Activated CD8-positive, alpha-beta memory T cell treated with anti-CD3 and anti-CD28 coated beads, Interleukin-2, amount 10 ng/mL, durations not matched to agents 7 days and 5 days (primary cell): Measurements from ENCODE around the gene FRMD4A. TPM values are rescaled to one million over a fixed set of nuclear protein-coding genes. Genes with fewer than 3 reads are reported as not detected.

Experiments used
- ATAC-seq: fragments of 150-1000 bp; cut with Tn5 transposase; one replicate; pipeline ENCODE4 v1.10.0; 2021; ENCODE audit warnings: moderate library complexity
- CTCF ChIA-PET: fragments of 350-600 bp; sonication (Branson Sonifier 250); formaldehyde crosslinking; loops from one replicate; lab custom pipeline; 2021; ENCODE audit warnings: antibody characterized with exemption; lab: Charles Lee
- DNase-seq: peaks from one replicate; pipeline ENCODE4 v3.0.0-alpha.2; 2020
- H3K27ac Mint-ChIP-seq: one replicate; pipeline ENCODE4 v1.8.0; 2021; ENCODE audit warnings: mild to moderate bottlenecking, mixed read lengths
- H3K27me3 Mint-ChIP-seq: one replicate; pipeline ENCODE4 v1.8.0; 2021; ENCODE audit warnings: mixed read lengths
- H3K36me3 Mint-ChIP-seq: one replicate; pipeline ENCODE4 v1.8.0; 2021; ENCODE audit warnings: mild to moderate bottlenecking, mixed read lengths
- H3K4me1 Mint-ChIP-seq: one replicate; pipeline ENCODE4 v1.8.0; 2021; ENCODE audit warnings: mixed read lengths
- H3K4me3 Mint-ChIP-seq: one replicate; pipeline ENCODE4 v1.8.0; 2021; ENCODE audit warnings: mild to moderate bottlenecking, moderate library complexity, mixed read lengths
- H3K9me3 Mint-ChIP-seq: one replicate; pipeline ENCODE4 v1.8.0; 2022; ENCODE audit warnings: low read depth, mixed read lengths
- total RNA-seq, 2 experiments: library from RNA; stranded (reverse); gene quantifications; one replicate each; pipeline ENCODE4 v1.2.3, GENCODE V29; 2021

The FRMD4A gene
- total RNA-seq, 2 experiments from 2014 or later: 0.09 to 1.2 TPM

- Mint-ChIP-seq H3K4me3 (no peak overlapping the region), H3K9me3 (no peaks in the 10 kb centered on the region), H3K4me1 (peaks cover 6% of the 10 kb centered on the region), H3K27ac (no peak overlapping the region), H3K27me3 (peaks cover 4% of the 10 kb centered on the region), H3K36me3 (no peaks in the 10 kb centered on the region)
- CTCF ChIA-PET: no interaction called here
- ATAC-seq (no peak), DNase-seq (no peak)
These were observed 508.2 kb downstream of the FRMD4A start for GRCh38 chr10:13822490-13822889.

GRCh38 chr10:13820964-13821337 is 509.8 kb downstream of the FRMD4A start:
- CTCF ChIA-PET: no interaction called here
- H3K27me3 Mint-ChIP-seq: peaks cover 3% of the 10 kb centered on the region
- no peak overlapping the region for H3K4me3 Mint-ChIP-seq
- no peaks in the 10 kb centered on the region for H3K9me3 Mint-ChIP-seq
- DNase-seq (no peak), ATAC-seq (no peak)
- H3K27ac Mint-ChIP-seq: no peak overlapping the region
- no peaks in the 10 kb centered on the region for H3K36me3 Mint-ChIP-seq
- peaks cover 6% of the 10 kb centered on the region for H3K4me1 Mint-ChIP-seq

- DNase-seq (peak; percentile 42), ATAC-seq (peak; percentile 63)
- peaks cover 2% of the 10 kb centered on the region for H3K27me3 Mint-ChIP-seq
- no peaks in the 10 kb centered on the region for H3K36me3 Mint-ChIP-seq
- peaks cover 6% of the 10 kb centered on the region for H3K4me1 Mint-ChIP-seq
- CTCF ChIA-PET: no interaction called here
- H3K27ac Mint-ChIP-seq: no peak overlapping the region
- no peak overlapping the region for H3K4me3 Mint-ChIP-seq
- H3K9me3 Mint-ChIP-seq: no peaks in the 10 kb centered on the region
These were observed 510.4 kb downstream of the FRMD4A start for GRCh38 chr10:13820119-13820963.

- no peak for ATAC-seq
- H3K4me3 Mint-ChIP-seq: no peak overlapping the region
- H3K4me1 Mint-ChIP-seq: peaks cover 6% of the 10 kb centered on the region
- H3K9me3 Mint-ChIP-seq: no peaks in the 10 kb centered on the region
- no peak for DNase-seq
- H3K27me3 Mint-ChIP-seq: peaks cover 2% of the 10 kb centered on the region
- CTCF ChIA-PET: no interaction called here
- no peak overlapping the region for H3K27ac Mint-ChIP-seq
- no peaks in the 10 kb centered on the region for H3K36me3 Mint-ChIP-seq
These were observed 514.4 kb downstream of the FRMD4A start for GRCh38 chr10:13816195-13816925.

DNA sequence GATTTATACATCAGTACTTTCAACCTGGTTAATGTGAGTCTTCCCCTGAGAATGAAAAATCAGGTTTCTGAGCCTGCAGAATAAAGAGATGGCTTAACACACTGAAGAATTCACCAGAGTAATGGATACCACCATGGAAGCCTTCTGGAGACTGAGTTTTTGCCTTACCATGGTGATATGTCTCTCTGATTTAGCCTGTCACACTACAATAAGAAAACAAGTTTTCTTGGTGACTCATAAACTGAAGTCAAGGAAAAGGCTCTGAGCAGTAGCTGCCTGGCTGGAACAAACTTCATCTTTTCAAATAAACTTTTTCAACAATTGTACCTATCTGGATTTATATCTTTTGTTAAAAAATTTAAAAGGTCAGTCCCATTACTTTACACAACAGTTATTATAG is 515.0 kb downstream of the FRMD4A start:
- CTCF ChIA-PET: no interaction called here
- H3K4me1 Mint-ChIP-seq: peaks cover 6% of the 10 kb centered on the region
- no peaks in the 10 kb centered on the region for H3K9me3 Mint-ChIP-seq
- H3K27ac Mint-ChIP-seq: no peak overlapping the region
- no peaks in the 10 kb centered on the region for H3K36me3 Mint-ChIP-seq
- H3K4me3 Mint-ChIP-seq: no peak overlapping the region
- H3K27me3 Mint-ChIP-seq: peaks cover 2% of the 10 kb centered on the region
- DNase-seq (no peak), ATAC-seq (no peak)

GRCh38 chr10:13813550-13813949 is 517.2 kb downstream of the FRMD4A start:
- no peak for ATAC-seq

DNA sequence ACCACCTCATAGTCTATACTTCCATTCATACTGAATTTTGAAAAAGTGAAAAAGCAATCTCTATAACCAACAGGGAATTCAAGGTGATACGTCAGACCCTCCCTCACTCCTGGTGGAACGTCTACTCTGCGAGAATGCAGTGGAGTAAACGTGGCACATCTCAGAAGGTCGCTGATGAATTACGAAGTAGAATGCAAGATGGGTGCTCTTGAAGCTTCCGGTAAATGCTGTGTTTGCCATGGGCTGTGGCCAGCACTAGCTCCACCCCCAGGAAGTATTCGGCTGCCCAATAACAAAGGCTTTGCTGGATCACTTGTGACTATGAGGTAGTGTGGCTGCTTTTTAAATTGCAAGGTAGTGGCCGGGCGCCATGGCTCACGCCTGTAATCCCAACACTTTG is 517.9 kb downstream of the FRMD4A start:
- no peak for ATAC-seq
- H3K4me3 Mint-ChIP-seq: no peak overlapping the region
- DNase-seq: no peak
- no peaks in the 10 kb centered on the region for H3K36me3 Mint-ChIP-seq
- peaks cover 2% of the 10 kb centered on the region for H3K4me1 Mint-ChIP-seq
- CTCF ChIA-PET: no interaction called here
- no peak overlapping the region for H3K27ac Mint-ChIP-seq
- no peaks in the 10 kb centered on the region for H3K9me3 Mint-ChIP-seq
- peaks cover 2% of the 10 kb centered on the region for H3K27me3 Mint-ChIP-seq

More at GRCh38 chr10:13813550-13813949, 517.2 kb downstream of the FRMD4A start:
- Mint-ChIP-seq H3K27ac (no peak overlapping the region), H3K4me1 (peaks cover 2% of the 10 kb centered on the region), H3K9me3 (no peaks in the 10 kb centered on the region), H3K27me3 (peaks cover 2% of the 10 kb centered on the region), H3K36me3 (no peaks in the 10 kb centered on the region), H3K4me3 (no peak overlapping the region)
- DNase-seq: no peak
- CTCF ChIA-PET: no interaction called here

DNA sequence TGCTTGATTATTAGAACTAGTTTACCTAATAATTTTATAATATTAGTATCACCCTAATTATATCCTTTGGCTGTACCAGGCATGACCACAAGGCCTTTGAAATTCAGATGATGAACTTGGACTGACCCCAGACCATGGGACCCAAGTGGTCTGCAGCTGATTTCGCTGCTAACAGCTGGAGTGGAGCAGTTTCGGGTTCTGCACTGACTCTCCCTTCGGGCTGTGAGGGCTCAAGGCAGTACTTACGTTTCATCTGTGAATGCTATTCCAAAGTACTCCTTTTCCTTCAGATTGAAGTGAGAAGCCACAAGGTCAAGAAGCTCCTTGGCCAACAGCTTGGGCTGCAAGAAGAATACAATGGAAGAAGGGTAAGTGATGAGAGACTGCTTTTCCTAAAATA is 520.2 kb downstream of the FRMD4A start:
- H3K27ac Mint-ChIP-seq: no peak overlapping the region
- no peak for DNase-seq
- ATAC-seq: no peak
- no peaks in the 10 kb centered on the region for H3K9me3 Mint-ChIP-seq
- CTCF ChIA-PET: no interaction called here
- peaks cover 2% of the 10 kb centered on the region for H3K4me1 Mint-ChIP-seq
- H3K27me3 Mint-ChIP-seq: no peaks in the 10 kb centered on the region
- no peaks in the 10 kb centered on the region for H3K36me3 Mint-ChIP-seq
- no peak overlapping the region for H3K4me3 Mint-ChIP-seq

DNA sequence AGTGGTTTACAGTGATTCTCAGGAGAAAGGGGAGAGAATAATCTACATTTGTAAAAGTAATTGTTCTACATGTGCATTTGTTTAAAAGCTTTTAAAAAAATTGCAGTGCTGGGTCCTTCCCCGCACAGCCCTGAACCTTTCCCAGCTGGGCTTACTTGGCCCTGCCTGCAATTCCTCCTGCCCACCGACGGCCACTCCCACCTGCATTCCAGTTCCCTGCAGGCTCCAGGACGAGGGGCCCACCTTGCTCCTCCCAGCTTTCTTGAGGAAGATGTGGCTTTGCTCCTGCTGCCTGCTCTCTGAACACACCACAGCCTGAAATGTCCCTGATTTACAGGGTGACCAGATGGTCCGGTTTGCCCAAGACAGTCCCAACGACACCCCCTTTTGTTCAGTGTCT is 521.3 kb downstream of the FRMD4A start:
- CTCF ChIA-PET: no interaction called here
- Mint-ChIP-seq H3K4me1 (peaks cover 2% of the 10 kb centered on the region), H3K4me3 (no peak overlapping the region), H3K27me3 (no peaks in the 10 kb centered on the region), H3K27ac (no peak overlapping the region), H3K36me3 (no peaks in the 10 kb centered on the region), H3K9me3 (no peaks in the 10 kb centered on the region)
- no peak for DNase-seq
- ATAC-seq: no peak

GRCh38 chr10:13808556-13809391 is 522.0 kb downstream of the FRMD4A start:
- ATAC-seq (no peak), DNase-seq (no peak)
- Mint-ChIP-seq H3K27ac (no peak overlapping the region), H3K36me3 (no peaks in the 10 kb centered on the region), H3K27me3 (no peaks in the 10 kb centered on the region), H3K9me3 (no peaks in the 10 kb centered on the region), H3K4me1 (peaks cover 2% of the 10 kb centered on the region), H3K4me3 (no peak overlapping the region)
- CTCF ChIA-PET: no interaction called here

- no peak overlapping the region for H3K4me3 Mint-ChIP-seq
- peaks cover 2% of the 10 kb centered on the region for H3K27me3 Mint-ChIP-seq
- CTCF ChIA-PET: no interaction called here
- no peak for DNase-seq
- H3K4me1 Mint-ChIP-seq: peaks cover 2% of the 10 kb centered on the region
- no peaks in the 10 kb centered on the region for H3K9me3 Mint-ChIP-seq
- no peak overlapping the region for H3K27ac Mint-ChIP-seq
- no peak for ATAC-seq
- H3K36me3 Mint-ChIP-seq: no peaks in the 10 kb centered on the region
These were observed 524.3 kb downstream of the FRMD4A start for GRCh38 chr10:13806419-13806818.

DNA sequence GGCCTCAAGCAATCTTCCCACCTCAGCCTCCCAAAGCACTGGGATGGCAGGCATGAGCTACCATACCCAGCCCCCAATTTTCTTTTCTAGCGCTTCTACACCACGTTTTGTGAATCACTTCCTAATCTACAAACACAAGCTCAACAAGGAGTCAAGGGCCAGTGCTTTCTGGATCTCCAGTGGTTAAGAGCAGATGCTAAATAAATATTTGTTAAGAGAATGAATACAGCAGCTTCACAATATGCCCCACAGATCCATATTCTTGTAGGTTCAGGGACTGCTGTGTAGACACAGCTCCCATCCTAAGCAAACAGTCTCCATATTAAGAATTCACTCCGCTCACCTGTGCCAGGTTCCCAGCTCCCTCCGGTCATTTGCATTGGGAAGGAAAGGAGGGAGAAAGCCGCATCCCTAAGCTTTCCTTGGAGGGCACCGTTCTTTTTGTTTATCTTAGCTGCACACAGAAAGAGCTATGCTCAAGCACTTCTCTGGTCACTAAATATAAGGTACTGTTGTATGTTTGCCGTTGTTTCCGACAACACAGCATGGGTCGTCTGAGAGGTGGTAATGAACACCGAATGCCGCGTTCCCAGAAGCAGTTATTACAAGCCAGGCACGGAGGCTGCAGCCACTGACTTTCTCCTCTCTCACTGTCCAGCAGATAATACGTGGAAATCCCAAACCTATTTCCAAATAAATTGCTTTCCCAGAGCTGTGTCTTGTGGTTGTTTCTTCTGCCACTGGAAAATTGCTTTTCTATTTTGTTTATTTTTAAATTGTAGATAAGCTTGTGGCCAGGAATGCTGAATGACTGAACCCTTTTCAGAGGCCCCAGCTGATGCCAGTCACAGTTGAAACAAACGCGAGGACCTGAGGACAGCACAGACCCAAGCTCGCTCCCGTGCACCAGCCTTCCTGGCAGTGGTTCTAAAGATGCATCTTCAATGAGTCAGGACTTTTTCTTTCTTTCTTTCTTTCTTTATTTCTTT is 526.9 kb downstream of the FRMD4A start:
- DNase-seq: no peak
- Mint-ChIP-seq H3K9me3 (no peaks in the 10 kb centered on the region), H3K27ac (no peak overlapping the region), H3K36me3 (no peaks in the 10 kb centered on the region), H3K4me1 (peaks cover 6% of the 10 kb centered on the region), H3K27me3 (peaks cover 4% of the 10 kb centered on the region), H3K4me3 (no peak overlapping the region)
- CTCF ChIA-PET: interaction anchor here (0.6 to 1.1 kb wide), 3 partner anchors 17 to 1039 kb away, joined by 3 read pairs; no protein-coding TSS in a partner anchor
- ATAC-seq: no peak
